Karpas-422 (cell line): ENCODE measurements around the gene ARL15. TPM values are rescaled to one million over a fixed set of nuclear protein-coding genes. Genes with fewer than 3 reads are reported as not detected.

Experiments
- DNase-seq: peaks from one replicate; pipeline ENCODE4 v3.0.0-alpha.2; 2015
- H2AFZ ChIP-seq: fragments of 200-600 bp; sonication (generic); 2 replicates; pipeline ENCODE4 v1.6.1; 2014; ENCODE audit warnings: antibody characterized with exemption, low read length, mixed read lengths
- H3K27ac ChIP-seq: fragments of 200-600 bp; sonication (generic); 2 replicates; pipeline ENCODE4 v1.5.1; 2014; ENCODE audit warnings: mild to moderate bottlenecking, low read length, moderate library complexity
- H3K27me3 ChIP-seq: fragments of 200-600 bp; sonication (generic); 2 replicates; pipeline ENCODE4 v1.6.1; 2014; ENCODE audit warnings: low read length, mixed read lengths
- H3K36me3 ChIP-seq: fragments of 200-600 bp; sonication (generic); 2 replicates; pipeline ENCODE4 v1.6.1; 2014; ENCODE audit warnings: low read length, mixed read lengths; ENCODE audit not compliant: insufficient read depth
- H3K4me1 ChIP-seq: fragments of 200-600 bp; sonication (generic); 2 replicates; pipeline ENCODE4 v1.6.1; 2014; ENCODE audit warnings: mild to moderate bottlenecking, low read length, mixed read lengths
- H3K4me2 ChIP-seq: fragments of 200-600 bp; sonication (generic); 2 replicates; pipeline ENCODE4 v1.6.1; 2014; ENCODE audit warnings: low read length, low read depth, mild to moderate bottlenecking; ENCODE audit not compliant: poor library complexity, severe bottlenecking
- H3K4me3 ChIP-seq: fragments of 200-600 bp; sonication (generic); 2 replicates; pipeline ENCODE4 v1.5.1; 2014; ENCODE audit warnings: mild to moderate bottlenecking, antibody characterized with exemption, low read length, mixed read lengths
- H3K79me2 ChIP-seq: fragments of 200-600 bp; sonication (generic); 2 replicates; pipeline ENCODE4 v1.6.1; 2014; ENCODE audit warnings: mild to moderate bottlenecking, low read length, mixed read lengths
- H3K9ac ChIP-seq: fragments of 200-600 bp; sonication (generic); 2 replicates; pipeline ENCODE4 v1.6.0; 2014; ENCODE audit warnings: low read length
- H3K9me2 ChIP-seq: fragments of 200-600 bp; sonication (generic), shearing (Covaris generic); replicated peaks from 2 replicates; pipeline ENCODE4 v1.6.0; 2014; ENCODE audit warnings: mild to moderate bottlenecking, low read length, moderate library complexity; ENCODE audit not compliant: insufficient read depth
- H3K9me3 ChIP-seq: fragments of 300-700, 200-600 bp; sonication (generic); 2 replicates; pipeline ENCODE4 v1.6.1; 2014; ENCODE audit warnings: low read length, mixed read lengths
- H4K20me1 ChIP-seq: fragments of 200-600 bp; sonication (generic); 2 replicates; pipeline ENCODE4 v1.6.1; 2014; ENCODE audit warnings: mild to moderate bottlenecking, antibody characterized with exemption, low read length, low read depth; ENCODE audit not compliant: insufficient read depth
- total RNA-seq: library from RNA; depleted of rRNA; stranded (reverse); fragments of >200 nt; shearing (Covaris generic); gene quantifications from 2 replicates; pipeline ENCODE4 v1.2.3, GENCODE V29; 2014; ENCODE audit warnings: low replicate concordance

ARL15 gene
- total RNA-seq, 1 experiment from 2014 or later = 10.7 TPM

DNA sequence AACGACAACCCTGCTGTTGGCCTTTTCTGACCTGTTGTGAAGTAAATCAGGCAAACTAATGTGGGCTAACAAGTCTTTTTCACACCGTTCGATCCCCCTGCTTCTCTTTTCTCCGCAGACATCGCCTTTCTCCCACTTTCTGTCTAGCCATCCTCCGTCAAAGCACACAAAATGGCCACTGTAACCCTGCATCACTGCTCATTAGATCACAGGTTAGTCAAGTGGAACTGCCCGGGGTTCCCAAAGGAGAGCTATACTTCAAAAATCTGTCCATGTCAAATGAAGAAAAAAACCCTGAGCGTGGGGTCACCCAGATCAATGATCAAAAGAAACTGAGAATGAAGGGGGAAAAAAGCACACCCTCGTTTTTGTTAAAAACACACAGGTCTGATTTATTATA, 212.1 kb downstream of the ARL15 start:
- no peaks in the 10 kb centered on the region for H3K4me1 ChIP-seq

DNA sequence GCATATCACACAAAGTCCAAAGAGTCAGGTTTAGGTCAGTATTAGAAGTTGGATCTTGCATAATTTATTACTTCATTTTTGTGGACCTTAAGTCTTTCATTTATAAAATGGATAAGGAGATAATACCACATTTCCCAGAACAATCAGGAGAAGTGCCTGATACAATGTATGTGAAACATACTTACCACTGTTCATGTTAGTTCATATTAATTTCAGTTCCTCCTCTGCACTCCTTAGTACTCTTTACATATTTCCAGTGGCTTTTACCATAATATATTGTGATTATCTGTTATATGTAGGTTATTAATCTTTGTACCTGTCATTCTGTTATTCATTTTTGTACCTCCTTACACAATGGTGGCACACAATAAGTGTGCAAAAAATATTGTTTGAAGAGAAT, 214.4 kb downstream of the ARL15 start:
- H3K4me3 ChIP-seq = no peak overlapping the region
- H3K9me2 ChIP-seq = no peaks in the 10 kb centered on the region
- H2AFZ ChIP-seq = no peak overlapping the region
- no peaks in the 10 kb centered on the region for H3K27me3 ChIP-seq
- no peaks in the 10 kb centered on the region for H4K20me1 ChIP-seq
- H3K36me3 ChIP-seq = no peaks in the 10 kb centered on the region
- H3K4me2 ChIP-seq = no peak overlapping the region
- no peak overlapping the region for H3K27ac ChIP-seq
- no peaks in the 10 kb centered on the region for H3K4me1 ChIP-seq
- no peaks in the 10 kb centered on the region for H3K9me3 ChIP-seq
- no peak for DNase-seq
- H3K9ac ChIP-seq = no peak overlapping the region
- no peaks in the 10 kb centered on the region for H3K79me2 ChIP-seq

More for the DNA sequence above, 212.1 kb downstream of the ARL15 start:
- Histone ChIP-seq H3K4me3 (no peak overlapping the region), H3K36me3 (no peaks in the 10 kb centered on the region), H3K9ac (no peak overlapping the region), H3K79me2 (no peaks in the 10 kb centered on the region), H3K4me2 (no peak overlapping the region), H3K9me2 (no peaks in the 10 kb centered on the region), H3K27me3 (no peaks in the 10 kb centered on the region), H3K27ac (no peak overlapping the region), H2AFZ (no peak overlapping the region), H3K9me3 (no peaks in the 10 kb centered on the region), H4K20me1 (no peaks in the 10 kb centered on the region)
- no peak for DNase-seq

DNA sequence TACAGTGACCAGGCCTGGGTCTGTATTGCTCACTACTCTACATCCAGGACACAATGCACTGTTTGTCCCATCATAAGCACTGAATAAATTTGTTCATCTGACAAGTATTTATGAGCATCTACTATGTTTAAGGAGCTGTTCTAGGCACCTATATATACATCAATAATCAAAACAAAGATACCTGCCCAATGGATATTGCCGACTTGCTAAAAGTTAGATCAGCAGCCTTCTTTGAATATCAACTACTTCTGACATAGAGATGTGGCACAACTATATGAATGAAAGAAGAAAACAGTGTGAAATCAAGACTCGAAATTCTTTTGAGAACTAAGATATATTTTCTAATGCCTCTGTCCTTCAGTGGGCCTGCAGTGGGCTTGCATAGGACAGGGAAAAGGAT, 215.7 kb downstream of the ARL15 start:
- H3K4me2 ChIP-seq = no peak overlapping the region
- H3K4me3 ChIP-seq = no peak overlapping the region
- no peak overlapping the region for H3K9ac ChIP-seq
- no peaks in the 10 kb centered on the region for H3K4me1 ChIP-seq
- no peaks in the 10 kb centered on the region for H4K20me1 ChIP-seq
- no peak for DNase-seq
- H3K79me2 ChIP-seq = no peaks in the 10 kb centered on the region
- no peaks in the 10 kb centered on the region for H3K9me2 ChIP-seq
- H2AFZ ChIP-seq = no peak overlapping the region
- H3K9me3 ChIP-seq = no peaks in the 10 kb centered on the region; the same call in 1 of the 2 replicates
- H3K27me3 ChIP-seq = no peaks in the 10 kb centered on the region
- no peaks in the 10 kb centered on the region for H3K36me3 ChIP-seq
- H3K27ac ChIP-seq = no peak overlapping the region

DNA sequence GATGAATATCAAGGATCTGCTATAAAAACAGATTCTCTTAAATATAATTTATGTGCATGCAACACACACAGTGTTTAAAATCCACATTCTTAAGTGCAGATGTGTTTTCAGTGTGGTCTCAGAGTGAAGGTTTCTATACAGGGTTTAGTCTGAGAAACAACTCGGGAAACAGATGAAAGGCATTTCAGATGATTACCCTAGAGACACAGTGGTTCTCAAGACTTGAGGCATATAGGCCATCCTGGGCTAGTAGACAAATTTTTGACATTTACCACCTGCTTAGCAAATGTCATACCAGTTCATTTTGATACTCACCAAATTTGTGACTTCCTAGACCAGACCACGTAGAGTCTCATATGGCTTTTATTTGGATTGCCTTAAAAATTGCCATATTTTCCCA, 216.5 kb downstream of the ARL15 start:
- no peaks in the 10 kb centered on the region for H4K20me1 ChIP-seq
- no peak overlapping the region for H3K27ac ChIP-seq
- DNase-seq = no peak
- no peaks in the 10 kb centered on the region for H3K27me3 ChIP-seq
- H3K9me2 ChIP-seq = no peaks in the 10 kb centered on the region
- H3K9ac ChIP-seq = no peak overlapping the region
- H3K36me3 ChIP-seq = no peaks in the 10 kb centered on the region
- H3K4me3 ChIP-seq = no peak overlapping the region
- no peaks in the 10 kb centered on the region for H3K4me1 ChIP-seq
- H3K9me3 ChIP-seq = no peaks in the 10 kb centered on the region; the same call in 1 of the 2 replicates
- H3K4me2 ChIP-seq = no peak overlapping the region
- H2AFZ ChIP-seq = no peak overlapping the region
- no peaks in the 10 kb centered on the region for H3K79me2 ChIP-seq

DNA sequence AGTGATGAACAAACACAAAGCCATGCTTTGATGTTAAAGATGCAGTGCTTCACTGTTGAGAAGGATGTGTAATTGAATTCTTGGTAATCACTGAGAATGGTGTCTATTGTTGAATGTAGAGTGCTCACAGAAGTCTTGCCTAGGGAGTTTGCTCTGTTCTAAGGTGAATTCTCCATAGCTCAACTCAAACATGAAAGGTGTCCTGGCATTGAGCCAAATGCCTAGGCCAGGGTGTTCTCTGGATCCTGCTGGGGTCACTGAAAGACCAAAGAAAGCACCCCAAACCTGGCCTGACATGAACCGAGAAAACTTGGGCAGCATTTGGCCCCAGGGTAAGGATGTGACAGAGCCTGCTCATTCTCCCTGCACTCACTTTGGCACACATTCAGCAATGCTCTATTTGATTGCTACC, 217.3 kb downstream of the ARL15 start:
- H3K36me3 ChIP-seq = no peaks in the 10 kb centered on the region

DNA sequence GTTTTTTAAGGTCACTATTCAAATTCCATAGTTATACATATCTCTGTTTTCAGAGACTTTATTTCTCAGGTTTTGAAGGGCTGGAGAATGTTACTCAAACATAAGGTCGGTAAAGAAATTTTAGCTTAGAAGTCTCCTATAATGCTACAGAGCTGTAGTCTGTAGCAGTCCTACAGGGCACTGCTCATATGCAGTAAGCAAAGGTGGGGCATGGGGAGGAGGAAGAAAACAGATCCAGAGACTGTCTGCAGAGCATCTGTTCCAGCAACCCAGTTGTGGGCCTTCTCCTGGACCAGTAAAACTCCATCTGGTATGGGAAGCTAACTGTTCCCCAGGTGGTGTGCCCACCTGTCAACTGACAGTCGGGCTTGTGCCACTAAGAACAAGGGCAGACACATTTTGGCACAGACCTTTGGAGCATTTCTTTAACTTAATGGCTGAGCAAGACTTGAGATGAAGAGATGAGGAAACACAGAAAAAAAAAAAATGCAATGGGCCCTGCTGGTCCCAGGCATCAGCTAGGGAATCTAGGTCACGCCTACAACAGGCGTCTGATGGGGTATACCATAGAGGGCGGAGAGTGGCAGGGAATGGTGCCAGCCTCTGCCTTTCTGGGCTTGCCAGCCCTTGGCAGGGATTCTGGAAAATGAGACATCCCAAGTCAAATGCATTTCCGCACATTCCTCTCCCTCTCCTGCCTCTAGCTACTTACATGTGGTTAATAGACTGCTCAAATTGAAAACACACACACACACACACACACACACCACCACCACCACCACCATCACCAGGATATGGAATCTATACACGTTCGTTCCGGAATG, 218.9 kb downstream of the ARL15 start:
- Histone ChIP-seq H3K4me3 (no peak overlapping the region), H3K4me1 (no peaks in the 10 kb centered on the region), H3K9ac (no peak overlapping the region), H3K27ac (no peak overlapping the region), H2AFZ (no peak overlapping the region), H3K79me2 (no peaks in the 10 kb centered on the region), H3K4me2 (no peak overlapping the region), H3K36me3 (no peaks in the 10 kb centered on the region), H3K9me2 (no peaks in the 10 kb centered on the region), H3K9me3 (no peaks in the 10 kb centered on the region; the same call in 1 of the 2 replicates), H3K27me3 (no peaks in the 10 kb centered on the region), H4K20me1 (no peaks in the 10 kb centered on the region)
- DNase-seq = no peak

More for the DNA sequence above, 217.3 kb downstream of the ARL15 start:
- Histone ChIP-seq H3K9me2 (no peaks in the 10 kb centered on the region), H3K4me2 (no peak overlapping the region), H3K79me2 (no peaks in the 10 kb centered on the region), H3K9ac (no peak overlapping the region), H3K27ac (no peak overlapping the region), H3K4me3 (no peak overlapping the region), H3K9me3 (no peaks in the 10 kb centered on the region; the same call in 1 of the 2 replicates), H3K27me3 (no peaks in the 10 kb centered on the region), H3K4me1 (no peaks in the 10 kb centered on the region), H4K20me1 (no peaks in the 10 kb centered on the region), H2AFZ (no peak overlapping the region)
- DNase-seq = no peak

DNA sequence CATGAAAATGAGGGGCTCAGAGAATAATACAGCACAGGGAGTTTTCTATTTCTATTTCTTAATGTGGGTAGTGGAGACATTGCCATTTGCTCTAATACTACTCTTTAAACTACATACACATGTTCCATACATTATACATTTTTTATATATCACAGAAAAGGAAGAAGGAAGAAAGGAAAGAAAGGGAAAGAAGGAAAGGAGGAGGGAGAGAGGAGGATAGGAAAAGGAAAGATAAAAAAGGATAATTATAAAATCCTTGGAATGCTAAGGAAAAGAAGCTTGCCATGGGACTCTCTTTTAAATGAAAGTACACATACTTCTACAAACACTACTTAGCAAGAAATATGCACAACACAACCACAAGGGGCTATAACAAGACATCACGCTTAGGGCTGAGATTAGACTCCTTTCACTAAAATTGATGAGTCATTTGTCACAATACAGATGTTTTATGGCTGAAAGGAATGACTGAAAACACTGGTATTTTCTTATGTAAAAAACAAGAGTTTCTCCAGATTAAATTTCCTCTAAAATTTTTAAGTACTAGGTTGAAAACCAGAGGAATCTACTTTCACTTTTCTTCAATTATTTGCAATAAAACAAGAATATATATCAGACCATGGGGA, 219.8 kb downstream of the ARL15 start:
- H4K20me1 ChIP-seq = no peaks in the 10 kb centered on the region
- H3K9me3 ChIP-seq = no peaks in the 10 kb centered on the region; the same call in 1 of the 2 replicates
- H3K79me2 ChIP-seq = no peaks in the 10 kb centered on the region
- H3K27me3 ChIP-seq = no peaks in the 10 kb centered on the region
- H3K9me2 ChIP-seq = no peaks in the 10 kb centered on the region
- no peak overlapping the region for H2AFZ ChIP-seq
- no peaks in the 10 kb centered on the region for H3K36me3 ChIP-seq
- H3K4me3 ChIP-seq = no peak overlapping the region
- no peak overlapping the region for H3K9ac ChIP-seq
- no peak overlapping the region for H3K4me2 ChIP-seq
- H3K27ac ChIP-seq = no peak overlapping the region
- no peaks in the 10 kb centered on the region for H3K4me1 ChIP-seq
- no peak for DNase-seq

DNA sequence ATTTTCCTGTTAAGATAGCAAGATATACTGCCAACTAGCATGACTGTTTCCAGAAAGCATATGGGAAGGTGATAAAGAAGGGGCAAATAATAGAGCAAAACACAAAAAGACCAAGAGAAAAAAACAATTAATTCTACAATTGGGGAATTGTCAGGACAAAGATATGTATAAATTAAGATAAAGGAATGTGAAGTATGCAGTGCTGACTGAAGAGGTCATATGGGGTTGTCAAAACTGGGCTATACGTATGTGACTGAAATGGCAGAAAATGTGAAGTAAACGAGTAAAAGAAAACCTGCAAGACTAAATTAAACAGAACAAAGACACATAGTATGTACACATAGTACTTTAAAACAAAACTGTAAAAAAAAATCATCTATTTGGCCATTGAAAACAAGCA, 222.3 kb downstream of the ARL15 start:
- no peaks in the 10 kb centered on the region for H3K79me2 ChIP-seq
- no peaks in the 10 kb centered on the region for H3K9me2 ChIP-seq
- H3K4me2 ChIP-seq = no peak overlapping the region
- no peak overlapping the region for H2AFZ ChIP-seq
- no peaks in the 10 kb centered on the region; the same call in 1 of the 2 replicates for H3K9me3 ChIP-seq
- H3K4me3 ChIP-seq = no peak overlapping the region
- no peaks in the 10 kb centered on the region for H4K20me1 ChIP-seq
- no peak for DNase-seq
- no peak overlapping the region for H3K27ac ChIP-seq
- H3K9ac ChIP-seq = no peak overlapping the region
- H3K36me3 ChIP-seq = no peaks in the 10 kb centered on the region
- no peaks in the 10 kb centered on the region for H3K4me1 ChIP-seq
- H3K27me3 ChIP-seq = no peaks in the 10 kb centered on the region
